DMS79 treated with DMSO at 0.1 percent for 48 hours (cell line): Measurements from ENCODE around the gene ABHD5.

ENCODE experiments used
- DNase-seq: peaks from one replicate; lab custom pipeline; 2025; lab: John Stamatoyannopoulos, UW

Gene ABHD5

DNA sequence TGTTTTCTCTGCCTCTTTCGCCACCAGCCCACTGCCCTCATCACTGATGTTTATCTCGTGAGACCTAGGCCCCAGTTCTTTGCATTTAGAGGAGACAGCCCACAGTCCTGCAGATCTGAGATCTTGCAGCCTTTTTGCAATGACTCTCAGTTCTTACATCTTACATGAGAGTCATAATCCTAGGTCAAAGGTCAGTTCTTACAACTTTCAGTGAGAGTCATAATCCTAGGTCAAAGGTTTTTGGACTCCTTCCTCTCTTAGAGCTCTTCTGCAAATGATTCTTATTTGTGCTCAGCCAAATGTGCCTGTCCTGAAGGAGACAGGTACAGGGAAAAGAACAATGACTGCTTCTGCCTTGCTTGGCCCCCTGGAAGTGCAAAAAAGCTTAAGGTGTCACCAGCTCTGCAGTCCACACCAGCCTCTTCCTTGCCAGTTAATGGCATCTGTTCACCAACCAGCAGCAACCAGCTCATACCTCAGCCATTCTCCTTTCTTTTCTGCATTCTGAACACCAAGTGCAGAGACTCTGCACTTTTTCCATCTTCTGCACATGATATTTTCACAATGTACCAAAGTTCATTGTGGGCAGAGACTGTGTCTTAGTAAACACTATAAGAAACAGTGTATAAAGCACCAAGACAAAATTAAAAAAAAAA is 67.1 kb downstream of the ABHD5 start:
- DNase-seq, result no peak

GRCh38 chr3:43758592-43759225 is 68.0 kb downstream of the ABHD5 start:
- DNase-seq, result no peak

DNA sequence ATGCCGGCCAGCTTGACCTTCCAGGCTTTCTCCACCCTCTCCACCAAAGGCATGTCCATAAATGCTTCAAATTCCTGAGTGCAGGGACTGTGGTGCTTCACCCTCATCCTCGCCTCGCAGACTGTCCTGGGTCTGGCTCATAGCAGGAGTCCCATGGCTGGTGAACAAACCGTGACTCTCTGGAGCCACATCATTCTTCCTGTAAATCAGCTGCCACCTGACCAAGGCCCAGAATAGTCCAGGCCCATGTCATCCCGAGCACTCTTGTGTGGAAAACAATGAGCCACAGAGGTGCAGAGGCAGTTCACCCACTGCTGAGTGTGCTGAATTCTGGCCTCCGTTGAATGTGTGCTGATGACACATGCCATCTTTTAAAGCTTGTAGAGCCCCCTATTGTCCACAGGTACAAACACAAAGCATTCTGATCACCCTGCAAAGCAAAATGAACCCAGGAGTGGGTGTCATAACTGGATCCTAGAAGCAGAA is 68.6 kb downstream of the ABHD5 start:
- no peak for DNase-seq

DNA sequence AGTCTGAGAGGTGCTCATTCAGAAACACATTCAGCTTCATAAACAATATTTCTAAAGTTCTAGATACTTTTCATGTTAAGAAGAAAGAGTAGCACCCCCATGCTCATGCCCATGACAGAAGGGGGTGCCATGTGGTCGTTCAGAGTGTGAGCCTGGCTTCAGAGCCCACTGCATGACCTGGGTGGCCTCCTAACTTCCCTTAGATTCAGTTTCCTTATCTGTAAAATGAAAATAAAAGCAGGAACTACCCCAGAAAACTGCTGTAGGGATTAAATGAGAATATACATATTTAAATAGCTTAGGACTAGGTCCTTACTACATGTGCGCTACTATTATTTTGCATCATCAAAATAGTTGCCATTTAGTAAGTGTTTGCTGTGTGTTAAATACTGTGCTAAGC is 69.2 kb downstream of the ABHD5 start:
- no peak for DNase-seq

- DNase-seq, result no peak
These were observed 70.2 kb downstream of the ABHD5 start for GRCh38 chr3:43760938-43761337.

DNA sequence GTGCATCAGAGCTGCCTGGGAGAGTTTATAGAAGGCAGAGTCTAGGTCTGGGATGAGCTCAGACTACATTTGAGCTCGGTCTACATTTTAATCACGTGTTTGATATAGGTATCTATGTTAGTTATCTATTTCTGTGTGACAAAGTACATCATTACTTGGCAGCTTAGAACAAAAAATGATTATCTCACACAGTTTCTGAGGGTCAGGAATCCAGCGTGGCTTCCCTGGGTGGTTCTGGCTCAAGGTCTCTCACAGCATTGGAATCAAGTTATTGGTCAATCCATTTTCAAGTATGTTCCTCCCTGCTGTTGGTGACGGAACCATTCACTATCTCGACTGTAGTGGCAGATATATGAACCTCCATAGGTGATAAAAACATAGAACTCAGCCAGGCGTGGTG is 71.7 kb downstream of the ABHD5 start:
- DNase-seq, result no peak

DNA sequence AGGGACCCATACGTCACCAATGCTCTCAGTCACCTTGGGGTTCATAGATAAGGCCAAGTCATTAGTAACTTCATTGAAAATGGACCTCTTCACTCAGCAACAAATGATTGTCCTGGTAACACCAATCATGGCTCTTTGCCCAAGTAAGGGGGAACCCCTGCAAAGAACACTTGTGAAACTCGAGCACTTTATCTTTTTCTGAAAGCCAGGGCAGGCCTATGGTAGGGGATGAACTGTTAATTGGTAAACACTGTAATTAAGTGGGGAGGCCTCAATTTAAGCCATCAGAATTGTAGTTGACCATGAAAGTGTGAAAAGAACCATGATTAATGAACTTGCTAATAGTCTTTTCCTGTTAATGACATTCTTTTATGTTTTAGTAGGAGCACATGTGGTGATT is 73.3 kb downstream of the ABHD5 start:
- DNase-seq, result no peak

DNA sequence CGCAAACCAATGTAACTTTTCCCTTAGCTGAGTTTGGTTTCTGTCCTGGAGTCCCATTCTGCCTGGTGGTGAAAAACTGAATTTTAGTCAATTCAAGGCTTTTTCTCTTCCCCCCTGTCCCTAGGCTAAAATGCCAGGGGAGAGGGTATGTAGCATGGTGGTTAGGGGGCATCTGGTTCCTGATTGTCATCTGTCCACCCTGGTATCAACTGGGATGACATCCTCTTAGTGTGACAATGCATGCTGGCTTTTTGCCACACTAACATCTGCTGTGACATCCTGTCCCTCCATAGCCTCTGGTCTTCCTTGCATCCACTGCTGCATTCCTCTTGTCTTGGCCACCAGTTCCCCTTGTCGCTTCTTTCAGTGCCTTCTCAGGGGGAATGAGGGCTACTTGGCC is 73.7 kb downstream of the ABHD5 start:
- DNase-seq, result no peak

DNA sequence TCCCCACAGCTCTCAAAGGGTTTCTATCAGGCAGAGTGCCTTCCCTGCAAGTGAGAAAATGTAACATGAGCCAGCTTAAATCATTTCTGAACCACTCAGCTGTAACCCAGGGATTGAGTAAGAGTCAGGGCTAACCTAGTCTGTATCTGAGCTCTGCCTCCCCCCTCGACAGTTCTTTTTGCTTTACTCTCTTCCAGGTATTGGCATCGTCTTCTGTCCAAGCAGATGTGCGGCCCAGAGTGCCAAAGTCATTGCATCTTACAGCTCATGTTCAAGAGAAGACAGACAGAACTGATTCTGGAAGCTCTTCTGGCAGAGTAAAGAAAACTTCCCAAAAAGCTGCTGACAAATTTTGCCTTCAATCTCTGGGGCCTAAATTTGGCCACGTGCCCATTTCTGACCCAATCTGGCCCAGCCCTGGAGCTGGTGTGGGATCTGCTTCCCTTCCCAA is 74.8 kb downstream of the ABHD5 start:
- DNase-seq, result no peak

DNA sequence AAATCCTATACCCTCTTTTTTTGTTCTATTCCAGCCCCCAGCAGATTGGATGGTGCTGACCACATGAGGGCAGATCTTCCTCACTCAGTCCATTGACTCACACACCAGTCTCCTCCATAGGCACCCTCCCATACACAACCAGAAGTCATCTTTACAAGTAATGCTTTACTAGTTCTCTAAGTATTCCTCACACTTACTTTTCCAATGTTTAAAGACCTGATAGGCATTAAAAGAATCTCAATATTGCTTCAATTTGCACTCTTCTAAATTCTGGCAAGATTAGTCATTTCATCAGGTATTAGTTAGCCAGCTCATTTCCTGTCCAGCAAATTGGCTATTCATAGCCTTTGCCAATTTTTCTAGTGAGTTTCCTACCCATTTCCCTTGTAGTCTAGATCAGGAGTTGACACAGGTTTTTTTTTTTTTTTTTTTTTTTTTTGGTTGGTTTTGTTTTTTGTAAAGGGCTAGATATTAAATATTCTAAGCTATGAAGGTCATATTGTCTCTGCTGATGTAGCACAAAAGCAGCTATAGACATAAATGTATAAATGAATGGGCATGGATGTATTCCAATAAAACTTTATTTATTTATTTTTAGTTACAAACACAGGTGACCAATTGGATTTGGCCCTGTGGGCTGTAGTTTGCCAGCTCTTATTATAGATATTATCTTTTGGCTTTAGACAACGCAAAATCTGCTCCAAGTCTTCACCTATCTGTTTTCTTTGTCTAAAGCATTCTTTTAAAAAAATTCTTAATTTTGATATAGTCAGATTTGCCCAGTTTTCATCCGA is 76.1 kb downstream of the ABHD5 start:
- no peak for DNase-seq

- no peak for DNase-seq
These were observed 77.7 kb downstream of the ABHD5 start for GRCh38 chr3:43768381-43768973.

DNA sequence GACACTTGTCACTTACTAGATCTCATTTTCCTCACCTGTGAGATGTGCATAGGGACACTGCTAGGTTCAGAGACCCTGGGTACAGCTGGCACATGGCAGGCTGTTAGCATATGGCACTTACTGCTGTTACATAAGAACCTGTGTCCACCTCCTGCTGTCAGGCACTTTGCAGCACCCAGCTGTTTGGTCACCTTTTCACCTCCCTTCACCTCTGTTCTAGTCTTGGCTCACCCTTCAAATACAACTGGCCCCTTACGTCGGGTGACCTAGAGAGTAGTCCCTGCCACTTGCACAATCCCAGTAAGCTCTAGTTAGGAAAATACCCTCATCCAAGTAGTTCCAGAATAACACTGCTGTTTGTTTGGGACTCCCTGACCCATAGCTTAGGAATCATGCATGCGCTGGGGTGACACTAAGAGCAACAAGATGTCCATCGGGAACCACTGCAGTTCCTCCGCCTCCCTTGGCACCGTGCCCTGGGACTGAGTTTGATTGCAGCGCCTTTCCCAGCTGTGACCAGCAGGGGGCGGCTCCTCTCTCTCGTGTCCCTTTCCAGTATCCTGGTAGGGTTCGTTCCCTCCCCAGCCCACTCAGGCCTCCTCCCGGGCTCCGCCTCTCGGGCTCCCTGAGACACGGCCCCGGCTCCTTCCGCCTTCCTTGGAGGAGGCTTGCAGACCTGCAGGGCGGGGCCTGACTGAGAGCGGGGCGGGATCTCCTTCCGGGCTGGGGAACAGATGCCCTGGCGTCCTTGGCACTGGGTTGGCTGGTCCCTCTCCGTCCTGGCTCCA is 78.6 kb downstream of the ABHD5 start:
- DNase-seq, result peak; percentile 68

DNA sequence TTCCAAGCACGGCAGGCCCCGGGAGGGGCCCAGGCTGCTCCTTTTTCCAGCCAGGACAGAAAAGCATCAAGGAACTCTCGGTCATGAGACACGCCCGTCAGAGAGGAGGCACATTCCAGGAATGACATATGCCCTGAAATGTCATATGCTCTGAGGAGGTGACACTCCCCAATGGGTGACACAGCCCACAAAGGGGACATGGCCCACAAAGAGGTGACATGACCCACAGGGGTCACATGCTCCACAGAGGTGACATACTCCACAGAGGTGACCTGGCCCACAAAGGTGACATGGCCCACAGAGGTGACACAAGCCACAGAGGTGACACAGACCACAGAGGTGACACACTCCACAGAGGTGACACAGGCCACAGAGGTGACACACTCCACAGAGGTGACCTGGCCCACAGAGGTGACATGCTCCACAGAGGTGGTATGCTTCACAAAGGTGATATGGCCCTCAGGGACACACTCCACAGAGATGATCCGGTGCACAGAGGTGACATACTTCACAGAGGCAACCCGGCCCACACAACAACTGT is 79.2 kb downstream of the ABHD5 start:
- no peak for DNase-seq

- peak; percentile 27 for DNase-seq
These were observed 79.8 kb downstream of the ABHD5 start for GRCh38 chr3:43770426-43771103.

DNA sequence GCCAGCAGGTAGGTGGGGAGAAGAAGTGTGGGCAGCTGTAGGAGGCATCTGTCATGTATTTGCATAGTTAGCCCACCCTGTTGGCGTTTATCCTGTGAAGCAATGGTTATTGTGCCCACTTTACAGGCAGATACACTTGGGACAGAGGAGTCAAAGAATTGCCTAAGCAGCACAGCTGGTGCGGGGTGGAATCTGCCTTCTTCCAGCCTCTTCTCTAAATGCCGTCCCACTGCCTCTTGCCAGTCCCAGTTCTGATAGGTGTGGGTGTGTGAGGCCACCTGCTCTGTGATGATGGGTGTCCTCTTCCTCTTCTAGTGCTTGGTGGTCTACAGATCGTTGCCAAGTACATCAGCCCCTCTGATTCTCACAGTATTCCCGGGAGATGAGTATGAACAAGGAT is 80.9 kb downstream of the ABHD5 start:
- DNase-seq, result no peak

DNA sequence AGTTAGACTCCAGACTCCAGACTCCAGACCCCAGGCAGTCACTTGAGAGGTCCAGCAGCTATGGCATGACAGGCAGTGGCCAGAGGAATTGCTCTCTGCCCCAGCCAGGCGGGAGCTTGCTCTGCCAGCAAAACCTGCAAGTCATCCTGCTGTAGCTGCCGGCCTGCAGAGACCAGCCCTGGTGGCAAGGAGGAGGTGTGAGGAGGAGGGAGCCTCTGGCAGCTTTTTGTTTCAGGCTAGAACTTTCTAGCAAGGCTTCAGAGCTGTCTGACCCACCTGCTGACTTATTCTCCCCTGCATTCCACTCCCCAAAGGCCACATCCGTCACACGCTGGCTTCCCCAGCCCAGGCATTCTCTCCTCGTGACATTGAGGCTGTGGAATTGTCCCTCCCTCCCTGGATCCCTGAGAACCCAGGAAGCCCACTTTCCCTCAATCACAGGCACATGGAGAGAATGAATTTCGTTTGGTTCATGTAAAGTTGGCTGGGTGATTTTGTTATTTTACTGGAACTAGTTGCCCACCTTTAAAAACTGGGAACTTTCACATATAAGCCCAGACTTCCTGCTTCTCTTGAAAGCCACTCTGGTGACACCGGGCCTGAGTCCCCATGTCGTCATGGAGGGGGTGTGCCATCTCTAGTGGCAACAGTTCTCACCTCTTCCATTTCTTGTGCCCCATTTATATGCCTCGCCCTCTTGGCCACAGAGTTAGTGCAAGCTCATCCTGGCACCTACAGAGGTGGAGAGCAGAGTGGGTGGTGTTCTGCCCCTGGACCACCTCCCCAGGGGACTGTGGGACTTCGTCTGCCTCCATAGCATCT is 82.7 kb downstream of the ABHD5 start:
- no peak for DNase-seq

DNA sequence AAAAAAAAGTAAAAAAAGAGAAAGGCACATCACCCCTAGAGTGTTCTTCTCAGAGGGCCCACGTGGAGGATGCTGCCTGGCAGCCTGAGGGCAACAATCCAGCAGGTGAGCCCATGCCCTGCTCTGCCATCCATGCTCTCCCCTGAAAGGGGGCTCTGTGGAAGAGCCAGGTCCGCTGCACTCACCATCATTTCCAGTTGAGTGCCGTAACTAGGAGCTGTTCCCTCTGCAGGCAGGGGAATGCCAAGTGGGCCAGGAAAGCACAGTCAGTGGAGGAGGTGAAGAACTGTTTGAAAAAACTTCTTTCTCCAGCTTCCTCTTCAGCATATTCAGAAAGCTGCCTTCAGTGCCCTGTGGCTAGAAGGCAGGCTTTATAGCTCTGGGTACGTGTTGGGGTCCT is 84.1 kb downstream of the ABHD5 start:
- no peak for DNase-seq

DNA sequence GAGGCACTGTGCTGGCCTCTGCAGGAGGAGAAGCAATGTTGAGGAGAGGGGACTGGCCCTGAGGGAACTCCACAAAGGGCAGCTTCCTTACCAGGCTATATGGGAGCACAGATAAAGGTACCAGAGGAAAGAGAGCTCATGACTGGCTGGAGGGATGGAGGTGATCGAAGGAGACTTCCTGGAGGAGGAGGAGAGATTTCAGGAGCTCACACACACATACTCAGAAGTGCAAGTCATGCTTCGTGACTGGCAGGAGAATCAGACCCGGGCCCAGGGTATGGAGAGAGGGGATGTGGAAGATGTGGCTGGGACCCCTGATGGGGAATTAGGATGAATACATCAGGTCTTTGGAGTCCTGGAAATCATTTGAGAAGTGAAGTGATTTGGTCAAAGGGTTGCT is 85.4 kb downstream of the ABHD5 start:
- DNase-seq, result no peak

- DNase-seq, result no peak
These were observed 89.1 kb downstream of the ABHD5 start for GRCh38 chr3:43779850-43780249.

DNA sequence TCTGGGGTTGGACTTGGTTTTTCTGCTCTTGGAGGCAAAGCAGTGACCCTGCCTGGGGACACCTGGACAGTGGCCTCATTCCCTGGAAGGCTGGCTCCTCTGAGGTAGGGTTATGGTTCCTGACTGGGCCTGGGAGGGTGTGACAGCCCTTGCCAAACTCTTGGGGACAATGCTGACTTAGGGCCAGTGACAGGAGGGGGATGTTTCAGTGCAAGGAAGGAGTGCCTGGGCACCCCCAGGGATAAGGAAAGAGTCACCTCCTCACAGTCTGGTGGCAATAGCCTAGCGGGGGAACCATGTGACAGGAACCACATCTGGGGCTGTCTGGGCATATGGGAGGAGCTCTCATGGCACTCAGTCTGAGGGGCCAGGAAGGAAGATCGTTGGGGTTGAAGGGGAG is 91.8 kb downstream of the ABHD5 start:
- no peak for DNase-seq
